HPDE6-E6E7 (cell line): ENCODE results near the gene ADSL.

Experiments
- DNase-seq: peaks from one replicate; pipeline ENCODE4 v3.0.0; 2011; ENCODE audit warnings: missing footprints; ENCODE audit errors: extremely low spot score

ADSL gene

GRCh38 chr22:40436505-40437431 is 90.5 kb downstream of the ADSL start:
- peak; percentile 21 for DNase-seq
